Stomach (tissue), 9 donors: ENCODE measurements around the gene MYO5A. TPM values are rescaled to one million over a fixed set of nuclear protein-coding genes. Genes with fewer than 3 reads are reported as not detected.

Source experiments
- DNase-seq, 2 donors: peaks; one replicate each; pipeline versions ENCODE4 v3.0.0 to v3.0.0-alpha.2; 2013 to 2019
- H3K27ac ChIP-seq, 5 donors: fragments of 200-600 bp in 4 of 5; sonication (generic) in 4 of 5; one replicate each; pipeline ENCODE4 v1.5.1; 2013 to 2019; ENCODE audit warnings: mild to moderate bottlenecking in 1 of 5, moderate library complexity in 1 of 5
- H3K27me3 ChIP-seq, 3 donors: fragments of 200-600 bp; sonication (generic); one replicate each; pipeline ENCODE4 v1.5.1; 2017 to 2019; ENCODE audit warnings: mixed run types in 1 of 3
- H3K36me3 ChIP-seq, 4 donors: fragments of 200-600 bp; sonication (generic); 1 replicate in 3 of 4; 2 replicates in 1 of 4; pipeline ENCODE4 v1.5.1; 2016 to 2019
- H3K4me1 ChIP-seq, 4 donors: fragments of 200-600 bp; sonication (generic); one replicate each; pipeline ENCODE4 v1.5.1; 2016 to 2019
- H3K4me3 ChIP-seq, 4 donors: fragments of 200-600 bp; sonication (generic) in 3 of 4; one replicate each; pipeline ENCODE4 v1.5.1; 2016 to 2019; ENCODE audit warnings: mild to moderate bottlenecking in 1 of 4
- H3K9me3 ChIP-seq, 4 donors: fragments of 200-600 bp; sonication (generic); one replicate each; pipeline ENCODE4 v1.5.1; 2016 to 2019
- EP300 ChIP-seq: sonication (generic); formaldehyde crosslinking; IDR thresholded peaks from one replicate; pipeline ENCODE4 v1.6.1; 2017; ENCODE audit warnings: antibody characterized with exemption
- POLR2A ChIP-seq, 4 donors: fragments of 450-650 bp; IDR thresholded peaks; one replicate each; pipeline ENCODE4 v1.6.1; 2016; ENCODE audit warnings: antibody characterized with exemption in 4 of 4, control low read depth in 2 of 4, mild to moderate bottlenecking in 1 of 4, moderate library complexity in 1 of 4
- POLR2AphosphoS5 ChIP-seq, 3 donors: sonication (generic); formaldehyde crosslinking; IDR thresholded peaks; one replicate each; pipeline ENCODE4 v1.6.1; 2016; ENCODE audit warnings: antibody characterized with exemption in 3 of 3
- WGBS, 5 donors: extraction: QIAGEN DNeasy Blood & Tissue Kit in 3 of 5; methylation state at CpG; one replicate each; pipeline versions ENCODE4 v1.1.5 to v1.1.7; 2013 to 2018; 5-methylcytosine and 5-hydroxymethylcytosine counted together
- intact Hi-C: fragments of 100-400 bp; cut with DNase I; formaldehyde crosslinking; loops from one replicate; pipeline ENCODE4 v1.15.1; 2023; ENCODE audit warnings: low total_unique reads
- polyA plus RNA-seq, 3 donors: library from polyadenylated mRNA; stranded (reverse); fragments of 200-250 nt; gene quantifications; one replicate each; pipeline ENCODE4 v1.2.3, GENCODE V29; 2013
- total RNA-seq, 5 donors: library from RNA; depleted of rRNA; stranded (reverse); fragments of >200 nt; gene quantifications; one replicate each; pipeline versions ENCODE4 v1.1.0 to v1.2.3, GENCODE V29; 2014 to 2016
- TF ChIP-seq, protein P1 (sequence below), 7 experiments: fragments of 450-650 bp in 4 of 7; fragments of 200-600 bp in 3 of 7; sonication (generic) in 3 of 7; IDR thresholded peaks; one replicate each; pipeline ENCODE4 v1.5.1; 2016 to 2019; ENCODE audit warnings: antibody characterized with exemption in 7 of 7, control low read depth in 2 of 7, mild to moderate bottlenecking in 1 of 7
- donor health status: healthy with polysubstance abuse.
- donor health status: Bipolar disorder and iron deficiency.
- donor health status: healthy.

The MYO5A gene
- total and polyA plus RNA-seq, 8 donors = 1.2 to 26.2 (median 12.0) TPM

DNA sequence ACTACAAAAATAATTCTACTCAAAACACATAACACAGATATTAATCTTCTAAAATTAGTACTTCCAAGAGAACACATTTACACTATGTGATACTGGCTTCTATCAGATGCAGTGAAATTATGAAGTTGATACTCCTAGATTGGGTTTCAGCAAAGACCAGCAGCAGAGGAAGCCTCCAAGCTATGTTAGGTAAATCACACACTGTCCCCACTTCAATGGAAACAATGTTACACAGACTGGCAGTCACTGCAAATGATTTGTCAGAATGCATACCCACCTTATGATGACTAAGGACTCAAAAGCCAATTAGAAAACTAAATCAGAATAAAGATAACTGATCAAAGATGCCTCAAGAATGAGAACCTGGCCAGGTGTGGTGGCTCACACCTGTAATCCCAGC lies 143.0 kb downstream of the MYO5A start:
- intact Hi-C loops = no loop called here
- no peaks in the 10 kb centered on the region for H3K9me3 ChIP-seq
- H3K27ac ChIP-seq = no peak overlapping the region
- no peaks in the 10 kb centered on the region for H3K27me3 ChIP-seq
- no peak for DNase-seq
- peaks cover 10 to 79% (median 65%) of the 10 kb centered on the region in 4 donors for H3K36me3 ChIP-seq
- H3K4me1 ChIP-seq = no peaks in the 10 kb centered on the region
- no peak for TF ChIP-seq POLR2A (IDR thresholded peaks at IDR 0.05)
- TF ChIP-seq, protein P1, sequence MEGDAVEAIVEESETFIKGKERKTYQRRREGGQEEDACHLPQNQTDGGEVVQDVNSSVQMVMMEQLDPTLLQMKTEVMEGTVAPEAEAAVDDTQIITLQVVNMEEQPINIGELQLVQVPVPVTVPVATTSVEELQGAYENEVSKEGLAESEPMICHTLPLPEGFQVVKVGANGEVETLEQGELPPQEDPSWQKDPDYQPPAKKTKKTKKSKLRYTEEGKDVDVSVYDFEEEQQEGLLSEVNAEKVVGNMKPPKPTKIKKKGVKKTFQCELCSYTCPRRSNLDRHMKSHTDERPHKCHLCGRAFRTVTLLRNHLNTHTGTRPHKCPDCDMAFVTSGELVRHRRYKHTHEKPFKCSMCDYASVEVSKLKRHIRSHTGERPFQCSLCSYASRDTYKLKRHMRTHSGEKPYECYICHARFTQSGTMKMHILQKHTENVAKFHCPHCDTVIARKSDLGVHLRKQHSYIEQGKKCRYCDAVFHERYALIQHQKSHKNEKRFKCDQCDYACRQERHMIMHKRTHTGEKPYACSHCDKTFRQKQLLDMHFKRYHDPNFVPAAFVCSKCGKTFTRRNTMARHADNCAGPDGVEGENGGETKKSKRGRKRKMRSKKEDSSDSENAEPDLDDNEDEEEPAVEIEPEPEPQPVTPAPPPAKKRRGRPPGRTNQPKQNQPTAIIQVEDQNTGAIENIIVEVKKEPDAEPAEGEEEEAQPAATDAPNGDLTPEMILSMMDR (IDR thresholded peaks at IDR 0.05) = no peak
- no peak for TF ChIP-seq EP300
- TF ChIP-seq POLR2AphosphoS5 (IDR thresholded peaks at IDR 0.05) = no peak
- H3K4me3 ChIP-seq = no peak overlapping the region

DNA sequence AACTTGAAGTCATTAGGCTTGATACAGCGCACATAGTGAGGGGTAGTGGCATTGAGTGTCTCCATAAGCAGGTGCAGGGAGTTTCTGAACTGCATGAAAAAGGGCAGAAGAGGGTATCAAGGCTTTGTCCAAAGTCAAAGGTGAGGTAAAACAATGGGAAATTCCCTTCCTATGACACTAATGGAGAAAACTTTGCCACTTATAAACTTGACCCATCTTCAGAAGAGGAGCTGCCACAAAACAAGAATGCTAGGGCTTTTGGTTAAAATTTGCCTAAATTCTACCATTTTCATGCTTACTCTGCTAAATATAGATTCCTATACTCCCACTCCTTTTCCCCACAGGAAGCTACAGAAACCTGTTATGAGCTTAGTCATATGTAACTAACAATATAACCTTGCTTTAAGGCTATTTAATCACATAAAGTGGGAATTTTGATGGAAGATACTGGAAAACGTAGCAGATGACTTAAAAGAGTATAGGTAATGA lies 145.5 kb downstream of the MYO5A start:
- Histone ChIP-seq H3K27me3 (no peaks in the 10 kb centered on the region), H3K27ac (no peak overlapping the region), H3K36me3 (peaks cover 19 to 76% (median 70%) of the 10 kb centered on the region in 4 donors), H3K4me3 (no peak overlapping the region), H3K4me1 (no peaks in the 10 kb centered on the region), H3K9me3 (no peaks in the 10 kb centered on the region)
- WGBS, 5 donors = 89 to 96% (median 93%) methylated on average over 2 of the region's 2 CpGs
- intact Hi-C loops = no loop called here
- DNase-seq = no peak
- TF ChIP-seq, protein P1 (IDR thresholded peaks at IDR 0.05) = no peak
- TF ChIP-seq POLR2A (IDR thresholded peaks at IDR 0.05) = no peak
- no peak for TF ChIP-seq EP300
- no peak for TF ChIP-seq POLR2AphosphoS5 (IDR thresholded peaks at IDR 0.05)

DNA sequence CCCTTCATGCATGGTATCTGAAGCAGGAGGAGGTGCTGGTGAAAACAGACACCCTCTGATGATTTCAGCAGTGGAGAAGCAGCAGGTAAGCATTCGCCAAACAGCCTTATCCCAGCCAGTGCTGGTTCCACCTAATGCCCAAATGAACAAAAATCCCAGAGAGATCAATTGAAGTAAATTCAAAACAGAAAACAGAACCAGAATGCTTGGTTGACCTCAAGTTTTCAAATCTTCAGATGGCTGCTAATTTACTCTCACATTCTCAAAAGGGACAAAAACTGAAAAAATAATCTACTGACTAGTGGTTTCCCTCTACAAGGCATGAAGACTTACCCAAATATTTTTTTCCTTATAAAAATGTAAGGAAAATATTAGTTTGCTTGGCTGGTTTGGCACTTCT lies 146.0 kb downstream of the MYO5A start:
- Histone ChIP-seq H3K4me3 (no peak overlapping the region), H3K36me3 (peaks cover 20 to 76% (median 66%) of the 10 kb centered on the region in 4 donors), H3K27me3 (no peaks in the 10 kb centered on the region), H3K27ac (no peak overlapping the region), H3K4me1 (no peaks in the 10 kb centered on the region), H3K9me3 (no peaks in the 10 kb centered on the region)
- no peak for DNase-seq
- TF ChIP-seq, protein P1 (IDR thresholded peaks at IDR 0.05) = no peak
- no peak for TF ChIP-seq POLR2AphosphoS5 (IDR thresholded peaks at IDR 0.05)
- intact Hi-C loops = no loop called here
- 90 to 98% (median 93%) methylated on average over 1 of the region's 1 CpG for WGBS, 5 donors

DNA sequence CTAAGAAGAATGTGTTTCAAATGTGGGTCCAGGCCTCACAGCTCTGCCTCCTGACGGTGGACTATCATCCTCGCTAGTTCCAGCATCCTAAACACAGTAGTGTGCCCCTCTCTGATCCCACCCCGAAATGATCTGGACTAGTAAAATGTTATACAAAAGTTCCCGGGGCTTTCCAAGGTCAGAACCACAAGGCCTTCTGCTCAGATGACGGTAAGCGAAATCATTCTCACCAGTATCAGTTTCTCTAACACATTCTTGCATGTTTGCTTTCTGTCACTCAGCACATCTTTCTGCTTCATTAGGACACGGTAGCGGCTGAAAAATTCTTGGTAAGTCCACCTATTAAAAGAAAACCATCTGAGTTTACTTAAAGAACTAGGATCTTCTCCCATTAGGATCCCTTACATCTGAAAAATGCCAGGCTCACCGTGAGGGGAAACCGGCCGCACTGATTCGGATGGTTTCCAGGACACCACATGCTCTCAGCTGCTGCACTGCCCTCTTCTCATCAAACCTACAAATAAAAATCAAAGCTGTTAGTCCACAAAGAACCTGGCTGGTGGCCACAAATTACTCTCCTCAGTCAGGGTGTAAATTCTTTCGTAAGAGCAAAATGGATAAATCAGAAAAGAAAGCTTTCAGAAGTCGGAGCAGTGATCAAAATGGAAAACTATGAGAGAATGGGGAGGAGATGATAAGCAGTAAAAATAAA lies 149.1 kb downstream of the MYO5A start:
- peak overlapping the region in 1 of 5 donors; percentile 17 for H3K27ac ChIP-seq
- intact Hi-C loops = no loop called here
- peak in 1 of 2 donors; percentile 9 for DNase-seq
- peaks cover 0 to 6% (median 0%) of the 10 kb centered on the region in 4 donors for H3K9me3 ChIP-seq
- H3K4me1 ChIP-seq = no peaks in the 10 kb centered on the region
- peaks cover 32 to 96% (median 81%) of the 10 kb centered on the region in 4 donors for H3K36me3 ChIP-seq
- H3K4me3 ChIP-seq = no peak overlapping the region
- TF ChIP-seq POLR2A (IDR thresholded peaks at IDR 0.05) (no peak), POLR2AphosphoS5 (IDR thresholded peaks at IDR 0.05) (no peak), EP300 (no peak)
- TF ChIP-seq, protein P1 (IDR thresholded peaks at IDR 0.05) = no peak
- WGBS, 5 donors = 82 to 88% (median 84%) methylated on average over 14 of the region's 14 CpGs
- no peaks in the 10 kb centered on the region for H3K27me3 ChIP-seq
